Nephron progenitor cell (in vitro differentiated cells): ENCODE results near the gene BABAM2.

ENCODE experiments used
- DNase-seq: peaks from one replicate; pipeline ENCODE4 v3.0.0; 2021
- H3K27ac Mint-ChIP-seq: 2 replicates; pipeline ENCODE4 v1.8.0; 2021; ENCODE audit warnings: mild to moderate bottlenecking, moderate library complexity, mixed read lengths
- H3K27me3 Mint-ChIP-seq: 2 replicates; pipeline ENCODE4 v1.8.0; 2021; ENCODE audit warnings: mild to moderate bottlenecking, low read depth, mixed read lengths; ENCODE audit not compliant: poor library complexity
- H3K36me3 Mint-ChIP-seq: 2 replicates; pipeline ENCODE4 v1.8.0; 2021; ENCODE audit warnings: low read depth, mixed read lengths
- H3K4me1 Mint-ChIP-seq: 2 replicates; pipeline ENCODE4 v1.8.0; 2021; ENCODE audit warnings: mixed read lengths
- H3K4me3 Mint-ChIP-seq: 2 replicates; pipeline ENCODE4 v1.8.0; 2021; ENCODE audit warnings: mild to moderate bottlenecking, moderate library complexity, mixed read lengths
- H3K9me3 Mint-ChIP-seq: 2 replicates; pipeline ENCODE4 v1.8.0; 2021; ENCODE audit warnings: mild to moderate bottlenecking, moderate library complexity, mixed read lengths
- CTCF ChIP-seq: fragments of 200-600 bp; sonication (generic); IDR thresholded peaks from 2 replicates; pipeline ENCODE4 v1.5.0; 2021; ENCODE audit warnings: antibody characterized with exemption

Gene BABAM2

DNA sequence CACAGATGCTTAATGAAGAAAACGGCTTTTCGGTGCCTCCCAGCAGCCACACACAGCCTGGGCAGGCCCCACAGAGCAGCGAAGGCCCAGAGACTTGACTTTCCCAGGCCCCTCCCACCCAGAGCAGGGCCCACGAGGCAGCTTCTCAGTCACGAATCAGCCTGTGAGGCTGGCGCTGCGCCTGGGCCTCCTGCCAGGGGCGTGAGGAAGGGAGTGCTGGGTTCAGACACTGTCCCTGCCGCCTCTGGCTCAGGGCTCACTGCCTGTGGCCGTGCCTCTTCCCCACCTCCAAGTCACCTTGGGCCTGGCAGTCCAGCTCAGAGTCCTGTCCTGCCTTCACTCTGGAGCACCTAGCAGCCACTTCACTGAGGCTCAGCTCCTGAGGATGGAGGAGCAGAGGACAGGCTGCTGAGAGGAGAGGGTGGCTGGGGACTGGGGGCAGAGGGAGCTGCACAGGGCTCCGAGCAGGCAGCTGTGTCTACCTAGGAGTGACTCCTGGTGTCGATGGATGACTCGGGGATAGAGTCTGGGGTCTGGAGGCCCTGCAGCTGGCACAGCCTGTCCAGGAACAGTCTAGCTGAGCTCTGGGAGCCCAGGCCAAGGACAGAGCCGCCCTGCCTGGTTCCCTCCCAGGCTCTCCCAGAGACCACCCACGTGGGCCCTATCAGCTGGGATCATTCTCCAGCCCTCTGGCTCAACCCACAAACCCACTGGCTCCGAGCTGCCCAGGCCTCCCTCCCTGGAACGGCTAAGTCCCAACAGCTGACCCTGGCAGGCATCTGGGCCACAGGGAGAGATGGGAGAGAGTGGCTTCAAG is 465.8 kb downstream of the BABAM2 start:
- TF ChIP-seq CTCF: no peak
- Mint-ChIP-seq H3K27ac (no peak overlapping the region), H3K4me1 (peaks cover 67% of the 10 kb centered on the region), H3K9me3 (no peaks in the 10 kb centered on the region), H3K27me3 (peaks cover 1% of the 10 kb centered on the region), H3K4me3 (no peak overlapping the region), H3K36me3 (no peaks in the 10 kb centered on the region)
- DNase-seq: peak; percentile 46

DNA sequence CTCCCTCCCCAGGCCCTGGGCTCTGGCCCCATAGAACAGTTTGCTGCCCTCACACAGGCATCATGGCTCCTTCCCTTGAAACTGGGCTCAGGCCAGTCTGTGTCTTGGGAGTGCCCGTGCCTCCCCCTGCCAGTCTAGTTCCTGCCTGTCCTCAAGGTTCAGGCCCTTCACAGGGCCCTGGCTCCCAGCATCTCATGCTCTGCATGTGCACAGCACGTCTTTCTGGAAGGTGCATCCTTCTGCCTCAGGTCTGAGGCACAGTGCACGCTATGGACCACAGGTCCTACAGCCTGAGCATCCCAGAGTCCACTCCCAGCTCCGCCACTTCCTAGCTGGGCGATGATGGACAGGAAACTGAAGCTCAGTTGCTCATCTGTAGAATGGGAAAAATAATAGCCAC is 466.5 kb downstream of the BABAM2 start:
- no peaks in the 10 kb centered on the region for H3K9me3 Mint-ChIP-seq
- H3K27me3 Mint-ChIP-seq: no peaks in the 10 kb centered on the region
- no peaks in the 10 kb centered on the region for H3K36me3 Mint-ChIP-seq
- no peak for TF ChIP-seq CTCF
- peaks cover 74% of the 10 kb centered on the region for H3K4me1 Mint-ChIP-seq
- no peak overlapping the region for H3K4me3 Mint-ChIP-seq
- no peak for DNase-seq
- H3K27ac Mint-ChIP-seq: no peak overlapping the region

- Mint-ChIP-seq H3K36me3 (no peaks in the 10 kb centered on the region), H3K27ac (no peak overlapping the region), H3K9me3 (no peaks in the 10 kb centered on the region), H3K4me3 (no peak overlapping the region), H3K4me1 (peaks cover 74% of the 10 kb centered on the region), H3K27me3 (peaks cover 6% of the 10 kb centered on the region)
- TF ChIP-seq CTCF: no peak
- no peak for DNase-seq
Measured at GRCh38 chr2:28357948-28358667, 467.6 kb downstream of the BABAM2 start.

- Mint-ChIP-seq H3K36me3 (no peaks in the 10 kb centered on the region), H3K4me3 (no peak overlapping the region), H3K9me3 (no peaks in the 10 kb centered on the region), H3K4me1 (peaks cover 80% of the 10 kb centered on the region), H3K27me3 (peaks cover 8% of the 10 kb centered on the region), H3K27ac (no peak overlapping the region)
- DNase-seq: no peak
- TF ChIP-seq CTCF: no peak
Measured at GRCh38 chr2:28358668-28359201, 468.2 kb downstream of the BABAM2 start.

GRCh38 chr2:28359222-28360057 is 468.9 kb downstream of the BABAM2 start:
- Mint-ChIP-seq H3K36me3 (no peaks in the 10 kb centered on the region), H3K27ac (no peak overlapping the region), H3K4me3 (no peak overlapping the region), H3K4me1 (peaks cover 86% of the 10 kb centered on the region), H3K9me3 (no peaks in the 10 kb centered on the region), H3K27me3 (peaks cover 14% of the 10 kb centered on the region)
- no peak for DNase-seq
- no peak for TF ChIP-seq CTCF
